ENCODE results near the gene PLEK.
"Not testable (repeated sequence)": the region's sequence is repeated elsewhere in the genome, so short reads cannot be mapped to it uniquely, and the experiment has no call there.

PLEK gene

DNA sequence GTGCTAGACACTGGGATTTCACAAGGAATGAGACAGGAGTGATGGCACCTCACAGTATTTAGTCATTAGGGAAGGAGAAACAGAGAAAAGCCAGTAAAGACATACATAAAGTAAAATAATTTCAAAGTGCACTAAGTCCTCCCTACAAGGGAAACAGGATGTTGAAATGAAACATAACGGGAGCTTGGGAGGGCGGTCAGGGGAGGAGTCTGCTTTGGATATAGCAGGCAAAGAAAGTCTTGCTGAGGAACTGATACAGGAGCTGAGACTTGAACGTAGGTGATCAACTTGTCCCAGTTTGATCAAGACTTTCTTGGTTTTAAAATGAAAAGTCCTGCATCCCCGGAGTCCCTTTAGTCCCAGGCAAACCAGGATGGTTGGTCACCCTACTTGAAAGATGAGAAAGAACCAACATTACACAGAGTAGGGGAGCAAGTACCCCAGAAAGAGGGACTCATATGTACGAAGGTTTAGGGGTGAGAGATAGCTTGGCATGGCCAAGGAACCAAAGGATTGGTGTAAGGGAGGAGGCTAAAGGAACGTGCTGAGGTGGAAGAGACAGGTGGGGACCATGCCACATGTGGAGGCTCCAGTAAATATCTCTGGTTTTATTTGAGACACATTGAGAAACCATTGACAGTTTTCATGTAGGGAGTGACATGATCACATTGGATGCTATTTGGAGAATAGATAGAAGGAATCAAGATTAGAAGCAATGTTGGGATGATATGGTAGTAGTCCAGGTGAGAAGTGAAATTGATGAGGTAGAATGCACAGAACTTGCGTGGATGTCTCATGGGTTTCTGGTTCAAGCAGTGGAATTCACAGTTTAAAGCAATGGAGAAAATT is 73.6 kb downstream of the PLEK start:
- DNase-seq (ENCODE audit: low read depth, low spot score) = no peak

DNA sequence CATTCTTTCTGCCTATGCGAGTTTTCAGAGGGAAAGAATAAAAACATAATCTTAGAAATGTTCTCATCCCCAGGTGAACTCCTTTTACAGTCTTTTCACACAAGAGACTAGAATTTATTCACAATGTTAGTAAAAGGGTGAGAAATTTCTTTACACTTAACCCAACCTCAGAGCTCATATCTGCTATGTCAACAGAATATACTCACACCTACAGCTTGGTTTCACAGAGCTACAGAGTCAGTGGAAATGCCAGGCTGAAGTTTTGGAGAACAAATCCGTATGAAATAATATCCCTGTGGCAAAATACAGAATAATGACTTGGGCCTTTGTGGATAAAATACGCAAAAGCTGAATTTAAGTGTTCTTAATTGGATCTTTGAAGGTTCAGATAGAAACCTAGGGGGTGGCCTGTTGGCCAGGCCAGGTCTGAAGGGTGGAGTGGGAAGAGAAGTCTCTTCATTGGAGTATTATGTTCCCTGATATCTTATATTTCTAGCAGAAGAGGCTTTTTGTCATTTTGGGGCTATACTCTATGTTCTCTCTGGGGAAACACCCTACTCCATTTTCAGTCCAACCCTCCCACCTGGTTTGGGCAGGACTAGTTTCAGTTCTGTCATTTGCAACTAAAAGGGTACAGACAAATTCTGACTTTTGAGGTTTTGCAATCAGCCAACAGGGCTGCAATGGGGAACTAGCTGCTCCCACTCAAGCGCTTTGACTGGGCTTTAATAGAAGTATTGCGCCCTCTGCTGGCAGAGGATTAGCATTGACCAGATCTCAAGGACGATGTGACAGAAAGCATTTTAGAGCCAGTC is 76.3 kb downstream of the PLEK start:
- DNase-seq (ENCODE audit: low read depth, low spot score) = peak; percentile 81

DNA sequence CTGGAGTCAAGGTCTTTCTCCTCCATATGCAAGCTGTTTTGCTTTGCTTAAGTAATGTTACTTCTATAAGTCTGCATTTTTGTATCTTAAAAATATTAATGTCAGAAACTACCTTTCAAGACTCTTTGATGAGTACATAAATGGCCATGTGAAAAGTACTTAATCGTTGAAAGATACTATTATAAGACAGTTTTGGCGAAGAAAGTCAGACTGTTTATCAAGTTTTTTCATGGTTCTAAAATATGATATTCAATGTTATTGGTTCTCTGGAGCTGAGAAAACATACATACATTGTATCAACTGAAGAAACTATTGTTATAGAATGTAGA is 76.9 kb downstream of the PLEK start:
- no peak for DNase-seq (ENCODE audit: low read depth, low spot score)

DNA sequence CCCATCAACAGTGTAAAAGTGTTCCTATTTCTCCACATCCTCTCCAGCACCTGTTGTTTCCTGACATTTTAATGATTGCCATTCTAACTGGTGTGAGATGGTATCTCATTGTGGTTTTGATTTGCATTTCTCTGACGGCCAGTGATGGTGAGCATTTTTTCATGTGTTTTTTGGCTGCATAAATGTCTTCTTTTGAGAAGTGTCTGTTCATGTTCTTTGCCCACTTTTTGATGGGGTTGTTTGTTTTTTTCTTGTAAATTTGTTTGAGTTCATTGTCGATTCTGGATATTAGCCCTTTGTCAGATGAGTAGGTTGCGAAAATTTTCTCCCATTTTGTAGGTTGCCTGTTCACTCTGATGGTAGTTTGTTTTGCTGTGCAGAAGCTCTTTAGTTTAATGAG is 81.3 kb downstream of the PLEK start:
- DNase-seq (ENCODE audit: low read depth, low spot score) = not testable (repeated sequence)

All from activated CD4-positive, CD25-positive, alpha-beta regulatory T cell treated with anti-CD3 and anti-CD28 coated beads, Interleukin-2, amount 50 U/mL, for 16 hours (primary cell).